Bronchial epithelial cell (primary cell): Measurements from ENCODE around the gene PCGF5. TPM values are rescaled to one million over a fixed set of nuclear protein-coding genes. Genes with fewer than 3 reads are reported as not detected.

Experiments
- DNase-seq: peaks from one replicate; pipeline ENCODE4 v3.0.0-alpha.2; 2010; ENCODE audit warnings: low read depth
- FAIRE-seq: peaks from 2 replicates; lab custom pipeline; 2011; peaks lifted over from hg19 to GRCh38; lab: Jason Lieb, UNC
- H3K27me3 ChIP-seq: 2 replicates; pipeline ENCODE4 v1.5.1; 2011; ENCODE audit warnings: low read length; ENCODE audit not compliant: control insufficient read depth, insufficient read depth
- H3K36me3 ChIP-seq: 2 replicates; pipeline ENCODE4 v1.5.1; 2011; ENCODE audit warnings: low read length; ENCODE audit not compliant: control insufficient read depth, insufficient read depth
- H3K4me3 ChIP-seq: 2 replicates; pipeline ENCODE4 v1.5.1; 2011; ENCODE audit warnings: mild to moderate bottlenecking, low read depth, low read length, control low read depth
- CTCF ChIP-seq: IDR thresholded peaks from 2 replicates; pipeline ENCODE4 v1.5.1; 2011; ENCODE audit warnings: mild to moderate bottlenecking, moderate library complexity, low read length, control low read depth, inconsistent platforms; ENCODE audit not compliant: insufficient read depth, severe bottlenecking
- total RNA-seq: library from RNA; depleted of rRNA; stranded (reverse); fragments of >200 nt; gene quantifications from 2 replicates; pipeline ENCODE4 v1.2.1, GENCODE V29; 2014

The PCGF5 gene
- total RNA-seq, 1 donor from 2014 or later: 29.7 TPM

GRCh38 chr10:91287912-91288311, 67.4 kb downstream of the PCGF5 start:
- TF ChIP-seq CTCF: no peak
- Histone ChIP-seq H3K4me3 (no peak overlapping the region), H3K27me3 (no peaks in the 10 kb centered on the region), H3K36me3 (no peaks in the 10 kb centered on the region)
- DNase-seq (no peak), FAIRE-seq (no peak)

GRCh38 chr10:91289305-91289704, 68.8 kb downstream of the PCGF5 start:
- DNase-seq (no peak), FAIRE-seq (no peak)
- Histone ChIP-seq H3K36me3 (no peaks in the 10 kb centered on the region), H3K4me3 (no peak overlapping the region), H3K27me3 (no peaks in the 10 kb centered on the region)
- TF ChIP-seq CTCF: no peak

GRCh38 chr10:91290607-91291006, 70.1 kb downstream of the PCGF5 start:
- FAIRE-seq: no peak

GRCh38 chr10:91294134-91294906, 73.9 kb downstream of the PCGF5 start:
- DNase-seq: no peak
- no peak for FAIRE-seq
- Histone ChIP-seq H3K27me3 (no peaks in the 10 kb centered on the region), H3K4me3 (no peak overlapping the region), H3K36me3 (no peaks in the 10 kb centered on the region)
- no peak for TF ChIP-seq CTCF

More at GRCh38 chr10:91290607-91291006, 70.1 kb downstream of the PCGF5 start:
- Histone ChIP-seq H3K4me3 (no peak overlapping the region), H3K36me3 (no peaks in the 10 kb centered on the region), H3K27me3 (no peaks in the 10 kb centered on the region)
- no peak for DNase-seq
- TF ChIP-seq CTCF: no peak

GRCh38 chr10:91295346-91295745, 74.9 kb downstream of the PCGF5 start:
- no peak for TF ChIP-seq CTCF
- Histone ChIP-seq H3K36me3 (no peaks in the 10 kb centered on the region), H3K27me3 (no peaks in the 10 kb centered on the region), H3K4me3 (no peak overlapping the region)
- FAIRE-seq (no peak), DNase-seq (no peak)
